Hepatocyte (in vitro differentiated cells): ENCODE measurements around the gene CHMP4B. TPM values are rescaled to one million over a fixed set of nuclear protein-coding genes. Genes with fewer than 3 reads are reported as not detected.

Experiments
- DNase-seq: peaks from one replicate; pipeline ENCODE4 v3.0.0-alpha.2; 2016; ENCODE audit warnings: low spot score
- H2AFZ ChIP-seq: fragments of 200-600 bp; sonication (generic); 2 replicates; pipeline ENCODE4 v1.6.0; 2016; ENCODE audit warnings: antibody characterized with exemption, mild to moderate bottlenecking
- H3K27ac ChIP-seq: fragments of 200-600 bp; sonication (generic); 2 replicates; pipeline ENCODE4 v1.5.1; 2016; ENCODE audit warnings: mild to moderate bottlenecking
- H3K27me3 ChIP-seq: fragments of 200-600 bp; sonication (generic); 2 replicates; pipeline ENCODE4 v1.6.1; 2016
- H3K36me3 ChIP-seq: fragments of 200-600 bp; sonication (generic); replicated peaks from 2 replicates; pipeline ENCODE4 v1.5.1; 2016; ENCODE audit warnings: low read depth; ENCODE audit not compliant: insufficient read depth
- H3K4me1 ChIP-seq: fragments of 200-600 bp; sonication (generic); 2 replicates; pipeline ENCODE4 v1.5.1; 2016; ENCODE audit warnings: mild to moderate bottlenecking, moderate library complexity; ENCODE audit not compliant: insufficient read depth
- H3K4me2 ChIP-seq: fragments of 200-600 bp; sonication (generic); 2 replicates; pipeline ENCODE4 v1.6.0; 2016
- H3K4me3 ChIP-seq: fragments of 200-600 bp; sonication (generic); 2 replicates; pipeline ENCODE4 v1.5.1; 2016; ENCODE audit warnings: mild to moderate bottlenecking
- H3K79me2 ChIP-seq: fragments of 200-600 bp; sonication (generic); 2 replicates; pipeline ENCODE4 v1.6.0; 2017; ENCODE audit warnings: mild to moderate bottlenecking
- H3K9me2 ChIP-seq: fragments of 200-600 bp; sonication (generic); replicated peaks from 2 replicates; pipeline ENCODE4 v1.6.0; 2017; ENCODE audit warnings: mild to moderate bottlenecking; ENCODE audit not compliant: insufficient read depth
- H3K9me3 ChIP-seq: fragments of 200-600 bp; sonication (generic); 2 replicates; pipeline ENCODE4 v1.5.1; 2016; ENCODE audit warnings: low read depth, mild to moderate bottlenecking
- H4K20me1 ChIP-seq: fragments of 200-600 bp; sonication (generic); 2 replicates; pipeline ENCODE4 v1.6.0; 2016; ENCODE audit warnings: mild to moderate bottlenecking; ENCODE audit not compliant: insufficient read depth, poor library complexity, severe bottlenecking
- CTCF ChIP-seq: fragments of 200-600 bp; sonication (generic); IDR thresholded peaks from 2 replicates; pipeline ENCODE4 v1.5.1; 2016; ENCODE audit warnings: antibody characterized with exemption, mild to moderate bottlenecking; ENCODE audit not compliant: poor library complexity
- EZH2 ChIP-seq: fragments of 200-600 bp; sonication (generic); IDR thresholded peaks from 2 replicates; pipeline ENCODE4 v1.6.1; 2016; ENCODE audit warnings: antibody characterized with exemption, mild to moderate bottlenecking, borderline replicate concordance
- EZH2phosphoT487 ChIP-seq: fragments of 200-600 bp; sonication (generic); IDR thresholded peaks from one replicate; pipeline ENCODE4 v1.6.1; 2018; ENCODE audit warnings: antibody characterized with exemption, mild to moderate bottlenecking, low read depth, moderate library complexity; ENCODE audit not compliant: unreplicated experiment, severe bottlenecking
- WGBS: methylation state at CpG from one replicate; pipeline ENCODE4 v1.1.6; 2016; ENCODE audit warnings: low lambda C conversion rate; ENCODE audit errors: missing lambda C conversion rate; 5-methylcytosine and 5-hydroxymethylcytosine counted together
- polyA plus RNA-seq: library from polyadenylated mRNA; unstranded; fragments of >200 nt; fragmentation: Nextera tagmentation; extraction: Ambion mirVana; gene quantifications from 2 replicates; pipeline ENCODE4 v1.2.1, GENCODE V29; 2016
- total RNA-seq: library from RNA; depleted of rRNA; stranded (reverse); fragments of >200 nt; gene quantifications from 2 replicates; pipeline ENCODE4 v1.2.3, GENCODE V29; 2014

The CHMP4B gene
- total and polyA plus RNA-seq, 2 experiments from 2014 or later = 8.1 to 95.1 TPM

GRCh38 chr20:33785503-33785902 is 25.6 kb upstream of the CHMP4B start:
- Histone ChIP-seq H3K27ac (no peak overlapping the region), H2AFZ (no peak overlapping the region), H3K36me3 (no peaks in the 10 kb centered on the region), H3K9me2 (no peaks in the 10 kb centered on the region), H3K4me3 (no peak overlapping the region), H3K4me2 (no peak overlapping the region), H3K4me1 (peaks cover 19% of the 10 kb centered on the region), H3K27me3 (no peaks in the 10 kb centered on the region), H4K20me1 (no peaks in the 10 kb centered on the region), H3K79me2 (no peaks in the 10 kb centered on the region), H3K9me3 (no peaks in the 10 kb centered on the region)
- WGBS = 97% methylated on average over 5 of the region's 5 CpGs
- TF ChIP-seq EZH2phosphoT487 (no peak), EZH2 (no peak), CTCF (no peak)
- no peak for DNase-seq

- no peaks in the 10 kb centered on the region for H4K20me1 ChIP-seq
- H3K79me2 ChIP-seq = no peaks in the 10 kb centered on the region
- 72% methylated on average over 9 of the region's 9 CpGs for WGBS
- H3K9me3 ChIP-seq = no peaks in the 10 kb centered on the region
- H3K4me2 ChIP-seq = no peak overlapping the region
- no peaks in the 10 kb centered on the region for H3K9me2 ChIP-seq
- no peak overlapping the region for H3K27ac ChIP-seq
- H3K4me3 ChIP-seq = no peak overlapping the region
- no peak overlapping the region for H2AFZ ChIP-seq
- H3K36me3 ChIP-seq = no peaks in the 10 kb centered on the region
- peaks cover 19% of the 10 kb centered on the region for H3K4me1 ChIP-seq
- no peaks in the 10 kb centered on the region for H3K27me3 ChIP-seq
- DNase-seq = no peak
- TF ChIP-seq EZH2phosphoT487 (no peak), EZH2 (no peak), CTCF (no peak)
These were observed 23.8 kb upstream of the CHMP4B start for GRCh38 chr20:33787253-33787891.

- WGBS = 88% methylated on average over 12 of the region's 12 CpGs
- H3K36me3 ChIP-seq = no peaks in the 10 kb centered on the region
- DNase-seq = no peak
- peaks cover 19% of the 10 kb centered on the region for H3K4me1 ChIP-seq
- H3K27me3 ChIP-seq = no peaks in the 10 kb centered on the region
- TF ChIP-seq CTCF = no peak
- no peak overlapping the region for H2AFZ ChIP-seq
- H3K9me2 ChIP-seq = no peaks in the 10 kb centered on the region
- no peaks in the 10 kb centered on the region for H4K20me1 ChIP-seq
- H3K27ac ChIP-seq = peak overlapping the region; percentile 90
- no peaks in the 10 kb centered on the region for H3K9me3 ChIP-seq
- no peak overlapping the region for H3K4me3 ChIP-seq
- H3K79me2 ChIP-seq = no peaks in the 10 kb centered on the region
- H3K4me2 ChIP-seq = no peak overlapping the region
These were observed 22.6 kb upstream of the CHMP4B start for GRCh38 chr20:33788351-33789049.
